HEK293T (cell line): ENCODE data around the gene SEMA5A.

Source experiments
- CTCF ChIA-PET: fragments of 350-600 bp; formaldehyde crosslinking; extraction: SDS; loops from one replicate; lab custom pipeline; 2021; ENCODE audit warnings: antibody characterized with exemption, inconsistent platforms; lab: Yijun Ruan, JAX
- POLR2A ChIA-PET: fragments of 350-600 bp; formaldehyde crosslinking; extraction: SDS; loops from one replicate; lab custom pipeline; 2020; ENCODE audit warnings: antibody characterized with exemption, inconsistent platforms; lab: Yijun Ruan, JAX
- DNase-seq: peaks from one replicate; pipeline ENCODE4 v3.0.0; 2012; ENCODE audit warnings: mixed read lengths; ENCODE audit errors: extremely low spot score
- ARNT ChIP-seq: fragments of 450-650 bp; IDR thresholded peaks from 2 replicates; pipeline ENCODE4 v1.6.1; 2017; ENCODE audit warnings: mild to moderate bottlenecking
- BHLHE40 ChIP-seq: fragments of 450-650 bp; IDR thresholded peaks from 2 replicates; pipeline ENCODE4 v1.6.1; 2016; ENCODE audit warnings: mild to moderate bottlenecking, moderate library complexity, borderline replicate concordance
- CTBP1 ChIP-seq: fragments of 450-650 bp; IDR thresholded peaks from 2 replicates; pipeline ENCODE4 v1.6.1; 2016; ENCODE audit warnings: borderline replicate concordance
- ELF4 ChIP-seq: fragments of 450-650 bp; IDR thresholded peaks from 2 replicates; pipeline ENCODE4 v1.6.1; 2017; ENCODE audit warnings: antibody characterized with exemption
- FOXA1 ChIP-seq: fragments of 450-650 bp; IDR thresholded peaks from 2 replicates; pipeline ENCODE4 v1.6.1; 2016; ENCODE audit warnings: mild to moderate bottlenecking
- FOXK2 ChIP-seq: fragments of 450-650 bp; IDR thresholded peaks from 2 replicates; pipeline ENCODE4 v1.6.1; 2016; ENCODE audit warnings: mild to moderate bottlenecking
- FOXM1 ChIP-seq: fragments of 450-650 bp; IDR thresholded peaks from 2 replicates; pipeline ENCODE4 v1.6.1; 2017; ENCODE audit warnings: mild to moderate bottlenecking, borderline replicate concordance
- HDGF ChIP-seq: fragments of 450-650 bp; IDR thresholded peaks from 2 replicates; pipeline ENCODE4 v1.6.1; 2017; ENCODE audit warnings: antibody characterized with exemption, borderline replicate concordance
- L3MBTL2 ChIP-seq: fragments of 450-650 bp; conservative IDR thresholded peaks from 2 replicates; pipeline ENCODE4 v1.6.1; 2016; ENCODE audit warnings: mild to moderate bottlenecking
- LEF1 ChIP-seq: fragments of 450-650 bp; IDR thresholded peaks from 2 replicates; pipeline ENCODE4 v1.6.1; 2017; ENCODE audit warnings: mild to moderate bottlenecking, borderline replicate concordance
- NFRKB ChIP-seq: fragments of 450-650 bp; IDR thresholded peaks from 2 replicates; pipeline ENCODE4 v1.6.1; 2016; ENCODE audit warnings: mild to moderate bottlenecking, moderate library complexity
- SP1 ChIP-seq: fragments of 450-650 bp; IDR thresholded peaks from 2 replicates; pipeline ENCODE4 v1.6.1; 2017
- SUZ12 ChIP-seq: fragments of 450-650 bp; IDR thresholded peaks from 2 replicates; pipeline ENCODE4 v1.6.1; 2016; ENCODE audit warnings: mild to moderate bottlenecking
- TARDBP ChIP-seq: fragments of 450-650 bp; IDR thresholded peaks from 2 replicates; pipeline ENCODE4 v1.6.1; 2016
- ZNF384 ChIP-seq: fragments of 450-650 bp; IDR thresholded peaks from 2 replicates; pipeline ENCODE4 v1.6.1; 2016
- TF ChIP-seq, protein P1 (sequence below): fragments of 450-650 bp; IDR thresholded peaks from 2 replicates; pipeline ENCODE4 v1.6.1; 2016

Gene SEMA5A

DNA sequence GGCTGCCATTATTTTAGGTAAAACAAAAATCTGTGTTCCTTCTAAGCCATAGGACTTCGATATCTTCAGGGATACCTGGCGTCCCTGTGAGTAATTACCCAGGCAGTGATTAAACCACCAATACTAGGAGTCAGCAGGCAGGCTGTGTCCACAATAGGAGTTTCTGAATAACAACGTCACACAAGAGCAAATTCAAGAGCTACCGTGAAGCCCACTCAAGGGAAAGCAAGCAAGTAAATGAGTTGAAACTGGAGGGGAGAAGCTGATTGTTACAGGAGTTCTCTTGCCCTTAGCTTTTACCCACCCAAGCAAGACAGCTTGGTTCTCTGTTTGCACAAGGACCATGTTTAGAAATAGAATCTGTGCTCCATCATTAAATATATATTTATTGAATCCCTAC lies 50.8 kb downstream of the SEMA5A start:
- ChIA-PET CTCF (no interaction called here), POLR2A (no interaction called here)
- TF ChIP-seq L3MBTL2 (no peak), ZNF384 (no peak), CTBP1 (no peak), NFRKB (no peak), ARNT (no peak), BHLHE40 (no peak), FOXK2 (no peak), FOXM1 (no peak), LEF1 (no peak), ELF4 (no peak), FOXA1 (no peak), SUZ12 (no peak), TARDBP (no peak), HDGF (no peak), SP1 (no peak)
- TF ChIP-seq, protein P1, sequence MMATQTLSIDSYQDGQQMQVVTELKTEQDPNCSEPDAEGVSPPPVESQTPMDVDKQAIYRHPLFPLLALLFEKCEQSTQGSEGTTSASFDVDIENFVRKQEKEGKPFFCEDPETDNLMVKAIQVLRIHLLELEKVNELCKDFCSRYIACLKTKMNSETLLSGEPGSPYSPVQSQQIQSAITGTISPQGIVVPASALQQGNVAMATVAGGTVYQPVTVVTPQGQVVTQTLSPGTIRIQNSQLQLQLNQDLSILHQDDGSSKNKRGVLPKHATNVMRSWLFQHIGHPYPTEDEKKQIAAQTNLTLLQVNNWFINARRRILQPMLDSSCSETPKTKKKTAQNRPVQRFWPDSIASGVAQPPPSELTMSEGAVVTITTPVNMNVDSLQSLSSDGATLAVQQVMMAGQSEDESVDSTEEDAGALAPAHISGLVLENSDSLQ: no peak
- no peak for DNase-seq

DNA sequence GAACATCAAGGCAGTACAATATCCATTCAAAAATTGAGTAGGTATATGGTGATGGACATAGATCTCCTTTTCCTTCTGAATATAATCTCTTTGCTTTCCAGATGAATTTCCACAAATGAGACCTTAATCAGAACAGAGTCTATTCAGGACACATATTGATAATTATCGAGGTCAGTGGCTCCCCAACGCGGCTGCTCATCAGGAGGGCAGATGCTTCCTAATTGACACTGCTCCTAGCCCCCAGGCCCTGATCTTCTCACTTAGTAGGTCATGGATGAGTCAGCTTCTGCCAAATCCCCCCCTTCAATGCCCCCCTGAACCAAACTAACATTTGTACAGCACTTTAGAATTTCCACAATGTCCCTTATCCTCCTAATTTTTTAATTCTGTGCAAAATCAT lies 51.6 kb downstream of the SEMA5A start:
- POLR2A ChIA-PET: no interaction called here
- CTCF ChIA-PET: no interaction called here
- TF ChIP-seq LEF1: no peak
- TF ChIP-seq, protein P1: no peak
- no peak for DNase-seq

DNA sequence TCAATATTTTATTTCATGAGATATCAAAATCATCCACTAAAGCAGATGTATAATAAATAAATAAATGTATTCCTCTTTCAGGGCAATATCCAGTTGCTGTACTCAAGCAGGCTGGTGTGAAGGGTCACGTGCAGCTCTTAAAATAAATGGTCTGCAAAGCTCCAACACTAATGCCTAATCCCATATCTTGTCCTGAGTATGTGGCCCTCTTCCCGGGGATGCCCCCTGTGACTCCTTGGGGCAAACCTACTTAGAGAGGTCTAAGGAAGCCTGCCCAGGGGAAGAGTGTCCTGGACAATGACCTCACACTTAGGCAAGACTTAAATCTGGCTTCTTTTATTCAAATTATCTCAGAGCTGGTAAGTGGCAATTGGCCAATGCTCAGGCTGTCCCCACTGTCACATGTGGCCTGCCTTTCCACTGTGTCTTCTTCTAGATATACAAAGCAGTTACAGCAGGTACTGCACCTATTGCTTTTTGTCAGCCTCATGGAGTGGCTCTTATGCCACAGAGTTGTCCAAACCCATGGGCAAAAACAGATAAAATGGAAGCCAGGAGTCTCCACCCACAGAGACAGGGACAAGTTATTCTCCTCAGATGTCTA lies 55.3 kb downstream of the SEMA5A start:
- POLR2A ChIA-PET: no interaction called here
- TF ChIP-seq BHLHE40: no peak
- no peak for TF ChIP-seq TARDBP
- no peak for TF ChIP-seq L3MBTL2
- TF ChIP-seq, protein P1: no peak
- TF ChIP-seq ELF4: no peak
- TF ChIP-seq ZNF384: no peak
- TF ChIP-seq FOXK2: no peak
- no peak for TF ChIP-seq SUZ12
- no peak for TF ChIP-seq NFRKB
- CTCF ChIA-PET: no interaction called here
- DNase-seq: no peak

DNA sequence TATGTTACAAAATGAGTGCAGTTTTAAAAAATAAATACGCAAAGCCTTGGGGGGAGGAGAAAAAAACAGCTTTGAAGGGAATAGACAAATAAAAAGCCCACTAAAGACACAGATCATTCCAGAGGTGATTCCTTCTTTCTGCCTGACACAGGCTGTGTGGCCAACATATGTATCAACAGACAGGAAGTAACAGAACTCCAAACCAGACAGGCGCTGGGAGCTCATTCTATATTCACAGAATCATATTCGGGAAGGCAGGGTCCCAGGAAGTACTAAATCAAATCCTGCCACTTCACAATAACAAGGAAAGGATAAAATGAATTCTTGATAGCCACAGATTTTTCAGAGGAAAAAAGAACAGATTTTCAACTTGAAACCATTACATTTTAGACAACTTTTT lies 62.1 kb downstream of the SEMA5A start:
- CTCF ChIA-PET: no interaction called here
- TF ChIP-seq ELF4 (no peak), FOXA1 (no peak), SUZ12 (no peak), SP1 (no peak), LEF1 (no peak), FOXM1 (no peak), L3MBTL2 (no peak), ZNF384 (no peak), BHLHE40 (no peak), TARDBP (no peak), ARNT (no peak), HDGF (no peak), FOXK2 (no peak)
- TF ChIP-seq, protein P1: no peak
- DNase-seq: no peak
- POLR2A ChIA-PET: no interaction called here

DNA sequence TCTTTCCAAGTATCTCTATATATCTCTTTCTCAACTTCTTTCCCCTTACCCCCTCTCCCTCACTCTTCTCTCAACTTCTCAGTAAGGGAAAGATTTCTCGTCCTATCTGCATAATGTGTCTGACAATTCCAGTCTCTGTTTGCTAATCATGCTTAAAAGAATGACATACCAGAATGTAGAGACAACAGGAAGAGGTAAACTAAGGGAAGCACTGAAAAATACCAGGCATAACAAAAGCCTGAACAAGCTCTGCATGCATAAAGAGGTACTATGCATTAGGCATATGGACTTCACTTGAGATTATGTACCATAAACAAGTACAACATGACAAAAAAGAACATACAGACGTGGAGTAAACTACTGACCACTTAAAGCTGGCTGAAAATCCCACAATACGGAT lies 62.6 kb downstream of the SEMA5A start:
- ChIA-PET POLR2A (no interaction called here), CTCF (no interaction called here)
- DNase-seq: no peak
- TF ChIP-seq LEF1 (no peak), SP1 (no peak), SUZ12 (no peak), FOXA1 (no peak)

DNA sequence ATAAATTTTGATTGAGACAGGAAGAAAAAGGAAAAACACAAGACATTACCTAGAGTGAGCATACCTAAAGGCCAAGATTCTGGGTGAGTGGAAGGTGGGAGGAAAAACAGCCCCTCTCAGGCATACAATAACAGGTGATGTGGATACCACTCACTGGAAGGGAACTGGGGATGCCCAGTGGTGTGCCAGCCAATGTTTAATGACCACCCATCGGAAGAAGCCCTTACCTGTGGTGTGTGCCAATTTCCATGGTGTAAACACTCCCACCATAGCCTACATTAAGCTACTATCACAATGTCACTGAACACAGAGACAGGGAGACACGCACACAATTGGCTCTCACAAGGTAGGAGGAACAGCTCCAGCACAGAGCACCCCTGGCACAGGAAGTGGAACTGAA lies 63.5 kb downstream of the SEMA5A start:
- POLR2A ChIA-PET: no interaction called here
- TF ChIP-seq FOXM1 (no peak), FOXA1 (no peak), LEF1 (no peak)
- DNase-seq: no peak
- CTCF ChIA-PET: no interaction called here

DNA sequence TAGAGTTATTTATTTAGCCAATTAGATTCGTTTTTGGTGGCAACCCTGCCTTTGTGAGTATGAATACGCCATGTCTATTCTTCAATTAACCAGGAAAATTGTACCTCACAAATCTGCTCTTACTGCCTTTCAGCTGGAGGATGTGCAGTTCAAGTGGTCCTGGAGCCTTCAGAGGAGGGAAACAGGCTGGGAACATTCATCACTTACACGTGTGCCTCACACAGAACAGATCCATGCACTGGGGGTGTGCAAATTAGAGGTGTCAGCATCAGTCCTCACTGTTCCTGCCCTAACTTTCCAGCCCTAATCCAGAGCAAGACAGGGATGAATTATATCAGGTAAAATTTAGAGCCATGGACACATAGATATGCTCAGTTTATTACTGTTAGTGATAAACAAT lies 65.4 kb downstream of the SEMA5A start:
- ChIA-PET POLR2A (no interaction called here), CTCF (no interaction called here)
- TF ChIP-seq NFRKB (no peak), ARNT (no peak), CTBP1 (no peak), FOXM1 (no peak), TARDBP (no peak), BHLHE40 (no peak)
- TF ChIP-seq, protein P1: no peak
- DNase-seq: no peak
